SH-SY5Y (cell line): Measurements from ENCODE around the gene CAMK2A.

Source experiments
- GATA2 ChIP-seq: IDR thresholded peaks from 2 replicates; pipeline ENCODE4 v1.6.1; 2011; ENCODE audit warnings: mild to moderate bottlenecking, low read depth, low read length
- GATA3 ChIP-seq: IDR thresholded peaks from 2 replicates; pipeline ENCODE4 v1.6.1; 2011; ENCODE audit warnings: low read depth, mild to moderate bottlenecking, low read length, moderate library complexity

- TF ChIP-seq GATA3 (no peak), GATA2 (no peak)
Measured at GRCh38 chr5:150190503-150190979, 99.0 kb downstream of the CAMK2A start.
